Mesendoderm (in vitro differentiated cells): ENCODE data around the gene GRM3.
A peak's percentile ranks its signal among the peaks of the same experiment; 100 is the strongest.

Source experiments
- DNase-seq: peaks from one replicate; pipeline ENCODE4 v3.0.0; 2013
- H2AK5ac ChIP-seq: 2 replicates; pipeline ENCODE4 v1.6.1; 2013; ENCODE audit warnings: low read length, inconsistent platforms
- H2BK120ac ChIP-seq: 2 replicates; pipeline ENCODE4 v1.6.1; 2013; ENCODE audit warnings: low read depth, mild to moderate bottlenecking, low read length, moderate library complexity, mixed read lengths
- H2BK15ac ChIP-seq: replicated peaks from 2 replicates; pipeline ENCODE4 v1.6.1; 2013; ENCODE audit warnings: low read depth, mild to moderate bottlenecking, moderate library complexity
- H2BK5ac ChIP-seq: 2 replicates; pipeline ENCODE4 v1.6.1; 2013; ENCODE audit warnings: low read length, inconsistent platforms
- H3K18ac ChIP-seq: 2 replicates; pipeline ENCODE4 v1.6.1; 2013; ENCODE audit warnings: mild to moderate bottlenecking, low read length, mixed read lengths
- H3K23ac ChIP-seq: one replicate; pipeline ENCODE4 v1.6.1; 2013; ENCODE audit warnings: low read length
- H3K27ac ChIP-seq: 2 replicates; pipeline ENCODE4 v1.5.1; 2013; ENCODE audit warnings: low read depth, mild to moderate bottlenecking, inconsistent platforms, low read length, moderate library complexity
- H3K27me3 ChIP-seq: 2 replicates; pipeline ENCODE4 v1.6.1; 2013; ENCODE audit warnings: low read length, control low read depth, mild to moderate bottlenecking, inconsistent platforms; ENCODE audit not compliant: insufficient read depth, poor library complexity
- H3K36me3 ChIP-seq: 2 replicates; pipeline ENCODE4 v1.6.1; 2013; ENCODE audit warnings: low read length, inconsistent platforms; ENCODE audit not compliant: control insufficient read depth, insufficient read depth
- H3K4ac ChIP-seq: one replicate; pipeline ENCODE4 v1.6.1; 2013; ENCODE audit warnings: low read depth, mild to moderate bottlenecking, low read length, moderate library complexity
- H3K4me1 ChIP-seq: 2 replicates; pipeline ENCODE4 v1.6.1; 2013; ENCODE audit warnings: low read depth, low read length, inconsistent platforms; ENCODE audit not compliant: control insufficient read depth
- H3K4me2 ChIP-seq: 2 replicates; pipeline ENCODE4 v1.6.1; 2013; ENCODE audit warnings: low read length
- H3K4me3 ChIP-seq: 2 replicates; pipeline ENCODE4 v1.5.1; 2013; ENCODE audit warnings: mild to moderate bottlenecking, low read length
- H3K56ac ChIP-seq: one replicate; pipeline ENCODE4 v1.6.1; 2013; ENCODE audit warnings: low read length
- H3K79me1 ChIP-seq: 2 replicates; pipeline ENCODE4 v1.6.1; 2013; ENCODE audit warnings: low read length, inconsistent platforms
- H3K79me2 ChIP-seq: 2 replicates; pipeline ENCODE4 v1.6.1; 2013; ENCODE audit warnings: mild to moderate bottlenecking, low read length; ENCODE audit not compliant: control insufficient read depth, insufficient read depth
- H3K9ac ChIP-seq: 2 replicates; pipeline ENCODE4 v1.6.1; 2013; ENCODE audit warnings: low read length, inconsistent platforms
- H4K5ac ChIP-seq: one replicate; pipeline ENCODE4 v1.6.1; 2013; ENCODE audit warnings: low read length
- H4K8ac ChIP-seq: one replicate; pipeline ENCODE4 v1.6.1; 2013; ENCODE audit warnings: low read depth, mild to moderate bottlenecking, control low read depth, low read length, moderate library complexity
- WGBS: extraction: QIAGEN DNeasy Blood & Tissue Kit; methylation state at CpG from one replicate; pipeline ENCODE4 v1.1.7; 2013; ENCODE audit warnings: low lambda C conversion rate, missing lambda C conversion rate; ENCODE audit not compliant: insufficient coverage; ENCODE audit errors: extremely low coverage; 5-methylcytosine and 5-hydroxymethylcytosine counted together

Gene GRM3

GRCh38 chr7:86848226-86848625, 204.5 kb downstream of the GRM3 start:
- Histone ChIP-seq H3K23ac (no peak overlapping the region), H3K79me2 (no peaks in the 10 kb centered on the region), H3K36me3 (no peaks in the 10 kb centered on the region), H4K5ac (no peak overlapping the region), H3K27ac (no peak overlapping the region), H3K56ac (no peak overlapping the region), H3K79me1 (no peaks in the 10 kb centered on the region), H3K4ac (no peak overlapping the region), H3K4me3 (no peak overlapping the region), H3K4me2 (no peak overlapping the region), H3K4me1 (no peaks in the 10 kb centered on the region), H2BK120ac (no peak overlapping the region), H4K8ac (no peak overlapping the region), H3K27me3 (no peaks in the 10 kb centered on the region), H2BK15ac (no peak overlapping the region), H2AK5ac (no peak overlapping the region), H2BK5ac (no peak overlapping the region), H3K9ac (no peak overlapping the region), H3K18ac (no peak overlapping the region)
- DNase-seq: no peak
- no CpG with 5 or more reads among the region's 2 CpGs for WGBS

GRCh38 chr7:86851566-86851965, 207.9 kb downstream of the GRM3 start:
- no peak overlapping the region for H3K18ac ChIP-seq
- peak; percentile 18 for DNase-seq
- H2AK5ac ChIP-seq: no peak overlapping the region
- H3K4ac ChIP-seq: no peak overlapping the region
- WGBS: no CpG with 5 or more reads among the region's 3 CpGs
- H3K36me3 ChIP-seq: no peaks in the 10 kb centered on the region
- no peak overlapping the region for H3K23ac ChIP-seq
- no peaks in the 10 kb centered on the region for H3K27me3 ChIP-seq
- H4K8ac ChIP-seq: no peak overlapping the region
- H2BK5ac ChIP-seq: no peak overlapping the region
- no peak overlapping the region for H3K4me2 ChIP-seq
- H2BK15ac ChIP-seq: no peak overlapping the region
- no peaks in the 10 kb centered on the region for H3K4me1 ChIP-seq
- H3K4me3 ChIP-seq: no peak overlapping the region
- H3K56ac ChIP-seq: no peak overlapping the region
- no peak overlapping the region for H3K9ac ChIP-seq
- H4K5ac ChIP-seq: no peak overlapping the region
- H2BK120ac ChIP-seq: no peak overlapping the region
- H3K79me2 ChIP-seq: no peaks in the 10 kb centered on the region
- H3K27ac ChIP-seq: no peak overlapping the region
- no peaks in the 10 kb centered on the region for H3K79me1 ChIP-seq

GRCh38 chr7:86863452-86863851, 219.7 kb downstream of the GRM3 start:
- Histone ChIP-seq H3K9ac (no peak overlapping the region), H2AK5ac (no peak overlapping the region), H4K8ac (no peak overlapping the region), H3K79me2 (no peaks in the 10 kb centered on the region), H3K4me2 (no peak overlapping the region), H3K18ac (no peak overlapping the region), H2BK5ac (no peak overlapping the region), H2BK120ac (no peak overlapping the region), H3K79me1 (no peaks in the 10 kb centered on the region), H3K36me3 (no peaks in the 10 kb centered on the region), H3K27me3 (no peaks in the 10 kb centered on the region), H3K56ac (no peak overlapping the region), H3K23ac (no peak overlapping the region), H3K4ac (no peak overlapping the region), H3K4me3 (no peak overlapping the region), H4K5ac (no peak overlapping the region), H3K4me1 (no peaks in the 10 kb centered on the region), H3K27ac (no peak overlapping the region), H2BK15ac (no peak overlapping the region)
- no peak for DNase-seq
- no CpG with 5 or more reads among the region's 2 CpGs for WGBS

- Histone ChIP-seq H4K5ac (no peak overlapping the region), H3K18ac (no peak overlapping the region), H3K27ac (no peak overlapping the region), H2AK5ac (no peak overlapping the region), H3K9ac (no peak overlapping the region), H3K79me1 (no peaks in the 10 kb centered on the region), H2BK15ac (no peak overlapping the region), H3K4ac (no peak overlapping the region), H3K4me2 (no peak overlapping the region), H3K4me3 (no peak overlapping the region), H2BK5ac (no peak overlapping the region), H3K23ac (no peak overlapping the region), H3K27me3 (no peaks in the 10 kb centered on the region), H3K36me3 (no peaks in the 10 kb centered on the region), H3K56ac (no peak overlapping the region), H4K8ac (no peak overlapping the region), H2BK120ac (no peak overlapping the region), H3K4me1 (no peaks in the 10 kb centered on the region), H3K79me2 (no peaks in the 10 kb centered on the region)
- WGBS: no CpG with 5 or more reads among the region's 5 CpGs
- no peak for DNase-seq
Observed at GRCh38 chr7:86867163-86867762, 223.6 kb downstream of the GRM3 start.

GRCh38 chr7:86876146-86876545, 232.4 kb downstream of the GRM3 start:
- Histone ChIP-seq H2AK5ac (no peak overlapping the region), H4K5ac (no peak overlapping the region), H3K56ac (no peak overlapping the region), H3K4me3 (no peak overlapping the region), H4K8ac (no peak overlapping the region), H3K9ac (no peak overlapping the region), H3K27me3 (no peaks in the 10 kb centered on the region), H3K27ac (no peak overlapping the region), H2BK120ac (no peak overlapping the region), H3K79me1 (no peaks in the 10 kb centered on the region), H3K79me2 (no peaks in the 10 kb centered on the region), H2BK15ac (no peak overlapping the region), H3K23ac (no peak overlapping the region), H2BK5ac (no peak overlapping the region), H3K4ac (no peak overlapping the region), H3K18ac (no peak overlapping the region), H3K4me1 (no peaks in the 10 kb centered on the region), H3K36me3 (no peaks in the 10 kb centered on the region), H3K4me2 (no peak overlapping the region)
- DNase-seq: no peak

GRCh38 chr7:86884152-86884551, 240.4 kb downstream of the GRM3 start:
- no peak for DNase-seq
- no CpG with 5 or more reads among the region's 2 CpGs for WGBS

More at GRCh38 chr7:86884152-86884551, 240.4 kb downstream of the GRM3 start:
- Histone ChIP-seq H3K27me3 (no peaks in the 10 kb centered on the region), H3K4me1 (no peaks in the 10 kb centered on the region), H3K56ac (no peak overlapping the region), H2AK5ac (no peak overlapping the region), H3K9ac (no peak overlapping the region), H2BK5ac (no peak overlapping the region), H3K18ac (no peak overlapping the region), H3K36me3 (no peaks in the 10 kb centered on the region), H3K79me2 (no peaks in the 10 kb centered on the region), H4K5ac (no peak overlapping the region), H3K4ac (no peak overlapping the region), H3K4me2 (no peak overlapping the region), H3K4me3 (no peak overlapping the region), H3K23ac (no peak overlapping the region), H2BK120ac (no peak overlapping the region), H2BK15ac (no peak overlapping the region), H4K8ac (no peak overlapping the region), H3K27ac (no peak overlapping the region), H3K79me1 (no peaks in the 10 kb centered on the region)
